Left lobe of liver (tissue), 2 donors: Measurements from ENCODE around the gene APOBEC3B. TPM values are rescaled to one million over a fixed set of nuclear protein-coding genes. Genes with fewer than 3 reads are reported as not detected.
"Not testable (repeated sequence)": the region's sequence is repeated elsewhere in the genome, so short reads cannot be mapped to it uniquely, and the experiment has no call there.

Experiments
- ATAC-seq: fragments of 200-7000 bp; cut with Tn5 transposase; one replicate; pipeline ENCODE4 v1.9.1; 2020; ENCODE audit warnings: mild to moderate bottlenecking, moderate library complexity
- DNase-seq: peaks from one replicate; pipeline ENCODE4 v3.0.0-alpha.2; 2020; ENCODE audit warnings: low spot score
- total RNA-seq: library from RNA; stranded (reverse); gene quantifications from one replicate; pipeline ENCODE4 v1.2.1, GENCODE V29; 2021
- donor health status: DM: no; HTN: no; CAD: no; lungs with moderate emphysema.
- donor health status: DM: no; HTN: yes; CAD: no.

APOBEC3B gene
- total RNA-seq, 1 donor from 2014 or later = 0.93 TPM

DNA sequence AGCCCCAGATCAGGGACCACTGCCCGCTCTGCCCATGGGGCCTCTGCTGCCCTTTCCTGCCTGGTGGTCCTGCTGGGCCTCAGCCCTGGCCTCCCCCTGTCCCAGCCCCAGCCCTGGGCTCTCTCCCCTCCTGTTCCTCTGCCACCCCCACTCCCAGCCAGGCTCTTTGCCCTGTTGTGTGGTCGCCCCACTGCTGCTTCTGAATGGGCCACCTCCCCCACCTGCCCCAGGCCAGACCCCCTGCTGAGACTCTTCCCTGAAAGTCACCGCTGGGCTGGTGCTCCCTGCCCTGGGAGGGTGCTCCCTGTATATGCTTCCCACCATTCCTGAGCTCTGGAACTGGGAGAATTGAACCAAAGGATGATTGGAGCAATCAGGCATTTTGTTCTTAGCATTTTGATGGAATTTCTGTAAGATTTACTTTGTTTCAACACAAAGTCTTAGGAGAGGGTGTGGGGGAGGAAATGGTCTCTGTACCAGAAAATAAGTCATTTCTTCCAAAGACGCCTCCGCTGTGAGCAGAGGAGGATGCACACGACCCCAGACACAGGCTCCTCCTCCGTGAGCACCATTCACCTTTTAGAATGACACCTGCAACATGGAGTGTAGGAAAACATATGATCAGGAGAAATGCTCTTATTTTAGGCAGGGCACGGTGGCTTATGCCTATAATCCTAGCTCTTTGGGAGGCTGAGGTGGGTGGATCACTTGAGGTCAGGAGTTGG lies 5.2 kb downstream of the APOBEC3B start:
- ATAC-seq (no peak), DNase-seq (no peak)

DNA sequence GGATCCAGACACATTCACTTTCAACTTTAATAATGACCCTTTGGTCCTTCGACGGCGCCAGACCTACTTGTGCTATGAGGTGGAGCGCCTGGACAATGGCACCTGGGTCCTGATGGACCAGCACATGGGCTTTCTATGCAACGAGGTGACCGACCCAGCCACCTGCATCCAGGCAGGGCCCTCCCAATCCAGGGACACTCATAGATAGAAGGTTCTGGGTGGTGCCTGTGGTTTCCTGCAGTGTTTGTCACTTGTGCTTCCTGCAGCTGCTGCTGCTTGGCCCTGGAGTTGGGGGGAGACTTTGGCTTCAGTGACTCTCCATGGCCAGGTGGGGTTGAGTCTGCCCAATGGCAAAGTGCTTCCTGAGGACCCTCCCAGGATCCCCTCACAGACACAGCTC lies 7.3 kb downstream of the APOBEC3B start:
- ATAC-seq = no peak
- DNase-seq = no peak

DNA sequence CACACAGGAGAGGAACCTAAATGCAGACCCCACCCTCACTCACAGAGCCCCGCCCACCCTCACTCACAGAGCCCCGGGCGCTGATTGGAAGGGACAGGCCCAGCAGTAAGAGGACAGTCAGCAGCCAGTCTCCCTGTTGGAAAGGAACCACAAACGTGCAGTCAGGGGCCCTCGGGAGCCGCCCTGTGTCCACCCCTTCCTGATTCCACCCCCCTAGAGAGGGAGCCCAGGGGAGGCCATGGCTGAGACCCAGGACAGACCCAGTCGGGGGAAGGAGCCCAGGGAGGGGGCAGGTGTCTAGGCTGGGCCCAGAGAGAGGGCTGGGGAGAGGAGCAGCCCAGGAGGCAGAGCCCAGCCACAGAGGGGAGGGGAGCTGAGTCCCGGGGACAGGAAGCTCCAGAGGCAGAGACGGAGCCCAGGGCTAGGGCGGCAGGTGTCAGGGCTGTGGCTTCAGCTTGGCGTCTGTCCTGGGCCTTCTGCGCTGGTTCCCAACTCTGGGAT lies 10.8 kb downstream of the APOBEC3B start:
- not testable (repeated sequence) for ATAC-seq, DNase-seq

DNA sequence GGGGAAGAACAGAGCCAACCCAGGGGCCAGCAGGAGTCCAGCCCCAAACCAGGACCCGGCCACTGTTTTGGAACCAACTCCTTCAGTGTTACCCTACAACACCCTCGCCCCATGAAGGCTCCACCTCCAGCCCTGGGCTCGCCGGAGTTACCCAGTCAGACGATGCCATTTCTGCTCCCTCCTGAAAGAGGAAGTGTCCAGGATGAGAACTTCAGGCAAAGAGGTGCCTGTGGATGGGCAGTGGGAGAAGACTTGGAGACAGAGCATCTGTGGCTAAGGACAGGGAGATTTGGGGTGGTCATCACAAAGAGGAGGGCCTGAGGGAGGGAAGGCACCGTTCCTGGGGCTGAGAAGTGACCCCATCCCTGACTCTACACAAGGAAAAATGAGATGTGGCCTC lies 14.0 kb downstream of the APOBEC3B start:
- ATAC-seq (no peak), DNase-seq (no peak)

DNA sequence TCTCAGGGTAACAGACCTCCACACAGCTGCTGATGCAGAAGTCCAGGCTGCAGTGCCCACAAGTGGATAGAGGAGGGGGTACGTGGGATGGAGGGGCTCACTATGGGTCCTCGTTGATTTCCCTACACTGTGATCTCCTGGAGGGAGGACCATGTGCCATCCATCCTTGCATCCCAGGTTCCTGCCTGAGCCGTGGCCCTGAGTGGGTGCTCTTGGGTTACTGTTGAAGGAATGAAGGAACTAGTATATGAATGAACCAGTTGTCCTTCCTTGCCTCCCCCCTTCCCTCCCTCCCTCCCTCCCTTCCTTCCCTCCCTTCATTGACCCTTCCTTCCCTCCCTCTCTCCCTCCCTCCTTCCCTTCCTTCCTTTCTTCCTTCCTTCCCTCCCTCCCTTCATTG lies 15.4 kb downstream of the APOBEC3B start:
- ATAC-seq = no peak
- DNase-seq = no peak

DNA sequence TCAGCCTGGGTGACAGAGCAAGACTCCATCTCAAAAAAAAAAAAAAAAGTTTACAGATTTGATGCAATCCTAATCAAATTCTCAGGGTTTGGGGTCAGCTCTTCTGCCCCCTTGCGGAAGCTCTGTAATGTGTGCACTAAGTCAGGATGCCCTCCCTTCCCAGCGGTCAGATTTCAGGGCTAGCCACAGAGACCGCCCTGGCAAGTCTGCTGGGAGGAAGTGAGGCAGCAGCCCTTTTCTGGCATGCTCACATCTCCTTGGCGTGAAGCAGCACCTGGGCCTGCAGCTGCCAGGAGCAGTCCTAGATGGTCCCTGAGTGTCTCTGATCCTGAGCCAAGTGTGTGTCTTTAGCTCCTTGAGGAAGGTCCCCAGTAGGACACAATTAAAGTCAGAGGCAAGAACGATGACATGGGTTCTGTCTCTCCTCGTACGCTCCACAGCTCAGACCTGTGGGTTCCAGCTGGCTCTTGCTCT lies 21.1 kb downstream of the APOBEC3B start:
- DNase-seq (peak; percentile 55), ATAC-seq (peak; percentile 94)

DNA sequence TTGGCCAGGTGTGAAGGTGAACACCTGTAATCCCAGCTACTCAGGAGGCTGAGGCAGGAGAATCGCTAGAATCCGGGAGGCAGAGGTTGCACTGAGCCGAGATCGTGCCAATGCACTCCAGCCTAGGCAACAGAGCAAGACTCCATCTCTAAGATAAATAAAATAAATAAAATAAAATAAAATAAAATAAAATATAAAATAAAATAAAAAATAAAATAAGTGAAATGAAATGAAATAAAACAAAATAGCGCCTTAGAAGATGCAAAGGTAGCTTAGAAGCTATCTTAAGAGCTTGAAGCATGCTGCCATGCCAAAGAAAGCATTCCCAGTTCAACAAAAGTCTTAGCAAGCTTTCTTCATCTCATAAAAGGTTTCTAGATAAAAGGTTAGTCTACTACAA lies 25.0 kb downstream of the APOBEC3B start:
- ATAC-seq (no peak), DNase-seq (no peak)

DNA sequence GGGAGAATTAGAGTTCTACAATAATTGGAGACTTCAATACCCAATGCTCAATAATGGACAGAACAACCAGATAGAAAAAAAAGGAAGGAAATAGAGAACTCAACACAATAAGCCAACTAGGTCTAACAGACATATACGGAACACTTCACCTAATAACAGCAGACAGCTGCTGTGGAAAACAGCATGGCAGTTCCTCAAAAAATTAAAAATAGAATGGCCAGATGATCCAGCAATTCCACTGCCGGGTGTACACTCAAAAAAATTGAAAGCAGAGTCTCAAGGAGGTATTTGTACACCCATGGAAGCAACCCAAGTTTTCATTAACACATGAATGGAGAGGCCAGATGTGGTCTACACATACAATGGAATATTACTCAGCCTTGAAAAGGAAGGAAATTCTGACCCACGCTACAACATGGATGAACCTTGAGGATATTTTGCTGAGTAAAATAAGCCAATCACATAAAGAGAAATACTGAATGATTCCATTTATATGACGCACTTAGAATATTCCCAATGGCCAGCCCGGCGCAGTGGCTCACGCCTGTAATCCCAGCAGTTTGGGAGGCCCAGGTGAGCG lies 26.2 kb downstream of the APOBEC3B start:
- ATAC-seq, DNase-seq: not testable (repeated sequence)

DNA sequence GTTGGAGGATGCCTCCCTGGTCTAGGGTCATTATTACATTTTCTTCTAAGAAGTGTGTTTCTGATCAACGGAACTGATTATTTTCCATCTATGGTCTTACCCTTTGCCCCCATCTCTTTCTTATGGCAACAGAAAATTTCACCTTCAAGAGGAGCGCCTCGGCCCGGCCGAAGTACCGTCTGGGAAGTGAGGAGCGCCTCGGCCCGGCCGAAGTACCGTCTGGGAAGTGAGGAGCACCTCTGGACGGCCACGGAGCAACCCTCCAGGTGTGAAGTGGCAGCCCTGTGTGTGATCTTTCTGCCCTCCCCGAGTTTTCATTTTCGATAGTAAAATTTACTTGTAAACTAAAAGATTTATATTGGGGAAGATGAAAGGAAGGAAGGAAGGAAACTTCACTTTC lies 28.8 kb downstream of the APOBEC3B start:
- DNase-seq (no peak), ATAC-seq (no peak)

DNA sequence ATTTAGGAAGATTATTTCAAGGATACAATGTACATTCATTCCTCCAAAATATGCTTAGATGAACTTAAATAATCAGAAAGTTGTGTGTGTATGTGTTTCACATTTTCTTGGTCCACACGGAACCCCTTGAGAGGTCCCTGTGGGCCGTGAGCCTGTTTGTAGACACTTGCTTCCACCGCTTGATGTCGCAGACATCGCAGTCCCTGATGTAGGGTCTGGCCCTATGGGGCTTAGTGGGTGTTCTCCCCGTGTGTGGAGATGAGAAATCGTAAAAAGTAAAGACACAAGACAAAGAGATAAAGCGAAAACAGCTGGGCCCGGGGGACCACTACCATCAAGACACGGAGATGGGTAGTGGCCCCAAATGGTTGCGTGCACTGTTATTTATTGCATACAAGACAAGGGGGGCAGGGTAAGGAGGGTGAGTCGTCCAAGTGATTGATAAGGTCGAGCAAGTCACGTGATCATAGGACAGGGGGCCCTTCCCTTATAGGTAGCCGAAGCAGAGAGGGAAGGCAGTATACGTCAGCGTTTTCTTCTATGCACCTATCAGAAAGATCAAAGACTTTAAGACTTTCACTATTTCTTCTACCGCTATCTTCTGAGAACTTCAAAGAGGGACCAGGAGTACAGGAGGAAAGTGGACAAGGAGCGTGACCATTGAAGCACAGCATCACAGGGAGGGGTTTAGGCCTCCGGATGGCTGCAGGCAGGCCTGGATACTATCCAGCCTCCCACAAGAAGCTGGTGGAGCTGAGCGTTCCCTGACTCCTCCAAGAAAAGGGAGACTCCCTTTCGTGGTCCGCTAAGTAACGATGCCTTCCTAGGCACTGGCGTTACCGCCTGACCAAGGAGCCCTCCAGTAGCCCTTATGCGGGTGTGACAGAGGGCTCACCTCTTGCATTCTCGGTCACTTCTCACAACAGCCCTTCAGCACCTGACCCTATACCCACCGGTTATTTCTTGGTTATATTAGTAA lies 30.7 kb downstream of the APOBEC3B start:
- DNase-seq (no peak), ATAC-seq (no peak)

DNA sequence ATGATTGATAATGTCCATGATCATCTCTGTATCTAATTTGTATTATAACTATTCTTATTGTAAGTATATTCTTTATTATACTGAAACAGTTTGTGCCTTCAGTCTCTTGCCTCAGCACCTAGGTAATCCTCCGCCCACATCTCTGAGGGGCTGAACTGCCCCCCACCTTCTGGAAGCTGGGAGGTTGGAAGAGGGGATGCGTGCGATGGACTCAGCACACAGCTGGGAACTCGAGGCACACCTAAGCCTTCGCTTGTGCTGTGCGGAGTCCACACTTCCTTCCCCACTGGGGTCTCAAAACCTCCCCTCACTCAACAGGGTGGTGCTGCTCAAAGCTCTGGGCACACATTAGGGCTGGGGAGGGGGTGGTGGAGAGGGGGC lies 31.4 kb downstream of the APOBEC3B start:
- ATAC-seq, DNase-seq: not testable (repeated sequence)

DNA sequence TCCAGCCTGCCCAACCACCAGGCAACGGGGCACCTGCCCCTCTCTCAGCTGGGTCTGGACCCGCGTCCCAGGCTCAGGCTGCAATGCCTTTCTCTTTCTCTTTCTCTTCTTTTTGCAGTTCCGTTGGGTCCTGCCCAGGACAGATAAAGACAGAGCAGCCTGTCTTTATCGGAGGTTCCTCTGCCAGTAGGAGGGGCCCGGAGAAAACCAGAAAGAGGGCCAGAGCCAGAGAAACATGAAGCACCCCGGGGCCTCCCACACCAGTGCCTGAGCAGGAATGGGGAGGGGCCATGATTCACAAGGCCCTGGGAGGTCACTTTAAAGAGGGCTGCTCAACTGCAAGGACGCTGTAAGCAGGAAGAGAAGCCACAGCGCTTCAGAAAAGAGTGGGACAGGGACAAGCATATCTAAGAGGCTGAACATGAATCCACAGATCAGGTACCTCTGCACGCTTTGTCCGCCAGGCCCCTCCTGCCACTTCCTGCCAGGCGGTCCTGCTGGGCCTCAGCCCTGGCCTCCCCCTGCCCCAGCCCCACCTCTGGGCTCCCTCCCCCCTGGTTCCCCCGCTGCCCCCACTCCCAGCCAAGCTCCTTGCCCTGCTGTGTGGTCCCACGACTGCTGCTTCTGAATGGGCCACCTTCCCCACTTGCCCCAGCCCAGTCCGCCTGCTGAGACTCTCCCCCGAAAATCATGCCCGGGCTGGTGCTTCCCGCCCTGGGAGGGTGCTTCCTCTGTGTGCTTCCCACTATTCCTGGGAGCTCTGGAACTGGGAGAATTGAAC lies 32.0 kb downstream of the APOBEC3B start, which contains the start of gene APOBEC3C:
Gene APOBEC3C, plus strand, starts transcription at position 316 of the 781 bp plus-strand sequence. Its CDS starts 106 bp downstream, at position 422.
- DNase-seq (peak; percentile 58), ATAC-seq (peak; percentile 88)

DNA sequence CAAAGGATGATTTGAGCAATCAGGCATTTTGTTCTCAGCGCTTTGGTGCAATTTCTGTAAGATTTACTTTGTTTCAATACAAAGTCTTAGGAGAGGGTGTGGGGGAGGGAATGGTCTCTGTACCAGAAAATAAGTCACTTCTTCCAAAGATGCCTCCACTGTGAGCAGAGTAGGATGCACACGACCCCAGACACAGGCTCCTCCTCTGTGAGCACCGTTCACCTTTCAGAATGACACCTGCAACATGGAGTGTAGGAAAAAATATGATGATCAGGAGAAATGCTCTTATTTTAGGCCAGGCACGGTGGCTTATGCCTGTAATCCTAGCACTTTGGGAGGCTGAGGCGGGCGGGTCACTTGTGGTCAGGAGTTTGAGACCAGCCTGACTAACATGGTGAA lies 32.6 kb downstream of the APOBEC3B start:
- ATAC-seq, DNase-seq: not testable (repeated sequence)

DNA sequence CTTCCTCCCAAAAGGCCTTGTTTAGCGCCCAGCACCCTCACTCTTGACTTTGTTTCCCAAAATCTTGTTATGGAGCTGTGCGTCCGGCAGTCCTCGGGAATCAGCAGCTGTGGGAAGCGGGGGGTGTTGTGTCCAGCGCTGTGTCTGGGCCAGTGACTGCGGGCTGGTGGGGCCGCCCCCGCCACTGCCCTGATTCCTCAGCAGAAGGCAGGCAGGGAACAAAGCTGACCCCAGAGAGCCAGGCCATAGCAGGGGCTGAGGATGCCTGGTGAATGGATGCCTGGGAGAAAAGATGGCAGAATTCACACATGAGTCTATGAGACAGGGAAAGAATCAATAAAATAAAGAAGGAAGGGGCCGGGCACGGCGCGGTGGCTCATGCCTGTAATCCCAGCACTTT lies 34.4 kb downstream of the APOBEC3B start:
- no peak for DNase-seq
- no peak for ATAC-seq

DNA sequence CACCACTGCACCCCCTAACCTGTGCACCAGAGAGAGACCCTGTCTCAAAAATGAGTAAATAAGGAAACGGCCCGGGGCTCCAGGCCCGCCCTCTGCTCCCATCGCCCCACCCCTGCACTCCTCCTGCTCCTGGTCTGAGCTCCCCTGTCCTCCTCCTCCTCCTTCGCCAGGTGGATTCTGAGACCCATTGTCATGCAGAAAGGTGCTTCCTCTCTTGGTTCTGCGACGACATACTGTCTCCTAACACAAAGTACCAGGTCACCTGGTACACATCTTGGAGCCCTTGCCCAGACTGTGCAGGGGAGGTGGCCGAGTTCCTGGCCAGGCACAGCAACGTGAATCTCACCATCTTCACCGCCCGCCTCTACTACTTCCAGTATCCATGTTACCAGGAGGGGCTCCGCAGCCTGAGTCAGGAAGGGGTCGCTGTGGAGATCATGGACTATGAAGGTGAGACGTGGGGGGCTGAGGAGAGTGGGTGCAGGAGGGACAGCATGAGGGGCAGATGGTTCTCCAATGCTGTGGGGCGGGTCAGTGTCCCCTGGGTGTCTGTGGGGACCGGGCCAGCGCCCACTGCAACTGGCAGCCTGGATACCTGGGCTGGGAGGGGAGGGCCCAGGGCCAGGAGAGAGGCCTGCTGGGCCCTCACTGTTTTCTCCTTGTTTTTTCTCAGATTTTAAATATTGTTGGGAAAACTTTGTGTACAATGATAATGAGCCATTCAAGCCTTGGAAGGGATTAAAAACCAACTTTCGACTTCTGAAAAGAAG lies 35.6 kb downstream of the APOBEC3B start:
- ATAC-seq (no peak), DNase-seq (no peak)

DNA sequence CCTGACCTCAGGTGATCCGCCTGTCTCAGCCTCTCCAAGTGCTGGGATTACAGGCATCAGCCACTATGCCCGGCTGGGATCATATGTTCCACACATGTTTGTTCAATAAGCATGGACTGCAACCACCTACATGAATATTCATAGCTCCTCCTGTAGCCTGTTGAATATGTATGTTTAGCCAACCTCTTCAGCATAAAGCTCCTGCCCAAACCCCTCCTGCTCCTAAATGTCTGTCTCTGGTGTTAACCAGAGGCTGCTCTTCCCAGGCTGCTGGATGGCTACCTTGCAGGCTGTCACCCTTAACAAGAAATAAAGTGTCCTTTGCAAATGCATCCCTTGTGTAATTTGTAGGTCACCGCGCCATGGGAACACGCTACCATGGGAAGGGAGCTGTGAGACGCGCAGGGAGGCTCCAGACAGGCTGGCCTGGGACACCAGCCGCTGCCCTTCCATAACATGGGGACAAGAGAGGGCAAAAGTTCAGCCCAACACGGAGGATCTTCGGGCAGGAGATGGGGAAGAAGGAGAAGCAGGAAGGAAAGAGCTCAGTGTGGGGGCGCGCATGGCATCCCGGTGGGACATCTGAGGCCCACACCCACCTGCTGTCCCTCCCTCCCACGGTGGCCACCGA lies 38.0 kb downstream of the APOBEC3B start:
- peak; percentile 37 for ATAC-seq
- not testable (repeated sequence) for DNase-seq

DNA sequence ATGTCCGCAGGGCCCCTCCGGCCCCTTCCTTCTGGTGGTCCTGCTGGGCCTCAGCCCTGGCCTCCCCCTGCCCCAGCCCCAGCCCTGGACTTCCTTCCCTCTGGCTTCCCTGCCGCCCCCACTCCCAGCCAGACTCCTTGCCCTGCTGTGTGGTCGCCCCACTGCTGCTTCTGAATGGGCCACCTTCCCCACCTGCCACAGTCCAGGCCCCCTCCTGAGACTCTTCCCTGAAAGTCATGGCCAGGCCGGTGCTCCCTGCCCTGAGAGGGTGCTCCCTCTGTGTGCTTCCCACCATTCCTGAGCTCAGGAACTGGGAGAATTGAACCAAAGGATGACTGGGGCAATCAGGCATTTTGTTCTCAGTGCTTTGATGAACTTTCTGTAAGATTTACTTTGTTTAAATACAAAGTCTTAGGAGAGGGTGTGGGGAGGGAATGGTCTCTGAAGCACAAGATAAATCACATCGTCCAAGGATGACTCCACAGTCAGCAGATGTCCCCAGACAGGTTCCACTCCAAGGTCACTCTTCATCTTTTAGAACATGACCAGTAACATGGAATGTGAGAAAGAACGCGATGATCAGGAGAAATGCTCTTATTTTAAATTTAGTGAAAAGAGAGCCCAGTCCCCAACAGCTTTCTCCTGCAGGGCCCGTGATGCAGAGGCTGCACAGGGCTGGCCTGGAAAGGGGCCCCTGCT lies 39.6 kb downstream of the APOBEC3B start:
- ATAC-seq (no peak), DNase-seq (no peak)

DNA sequence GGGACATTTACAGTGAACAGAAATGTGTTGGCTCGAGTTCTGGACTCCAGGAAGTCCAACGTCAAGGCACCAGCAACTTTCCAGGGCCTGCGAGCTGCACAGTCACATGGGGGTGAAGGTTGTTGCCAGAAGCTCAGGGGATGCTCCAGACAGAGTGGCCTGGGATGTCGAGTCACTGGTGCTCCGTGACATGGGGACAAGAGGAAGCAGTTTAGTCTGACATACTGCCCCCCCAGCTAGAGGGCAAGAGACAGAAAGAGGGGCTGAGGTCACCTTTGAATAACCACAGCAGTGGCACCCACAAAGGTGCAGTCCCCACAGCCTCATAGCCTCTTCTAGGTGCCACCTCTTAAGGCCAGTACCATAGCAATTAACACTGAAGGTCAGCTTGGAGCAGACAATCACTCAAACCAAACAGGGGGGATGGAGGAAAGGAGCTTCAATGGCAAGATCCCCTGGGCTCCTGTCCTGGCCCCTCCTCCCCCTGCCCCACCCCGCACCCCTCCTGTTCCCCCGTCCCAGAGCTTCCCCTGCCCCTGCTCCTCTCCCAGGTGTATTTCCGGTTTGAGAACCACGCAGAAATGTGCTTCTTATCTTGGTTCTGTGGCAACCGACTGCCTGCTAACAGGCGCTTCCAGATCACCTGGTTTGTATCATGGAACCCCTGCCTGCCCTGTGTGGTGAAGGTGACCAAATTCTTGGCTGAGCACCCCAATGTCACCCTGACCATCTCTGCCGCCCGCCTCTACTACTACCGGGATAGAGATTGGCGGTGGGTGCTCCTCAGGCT lies 42.6 kb downstream of the APOBEC3B start:
- DNase-seq (no peak), ATAC-seq (no peak)
